GM18508 (cell line): ENCODE measurements around the gene EARS2.
"Not testable (repeated sequence)": the region's sequence is repeated elsewhere in the genome, so short reads cannot be mapped to it uniquely, and the experiment has no call there.

Experiments used
- ATAC-seq: cut with Tn5 transposase; IDR thresholded peaks from one replicate; pipeline ENCODE4 v1.9.1; 2021; ENCODE audit warnings: moderate number of reproducible peaks; ENCODE audit not compliant: insufficient read depth, unreplicated experiment

EARS2 gene

DNA sequence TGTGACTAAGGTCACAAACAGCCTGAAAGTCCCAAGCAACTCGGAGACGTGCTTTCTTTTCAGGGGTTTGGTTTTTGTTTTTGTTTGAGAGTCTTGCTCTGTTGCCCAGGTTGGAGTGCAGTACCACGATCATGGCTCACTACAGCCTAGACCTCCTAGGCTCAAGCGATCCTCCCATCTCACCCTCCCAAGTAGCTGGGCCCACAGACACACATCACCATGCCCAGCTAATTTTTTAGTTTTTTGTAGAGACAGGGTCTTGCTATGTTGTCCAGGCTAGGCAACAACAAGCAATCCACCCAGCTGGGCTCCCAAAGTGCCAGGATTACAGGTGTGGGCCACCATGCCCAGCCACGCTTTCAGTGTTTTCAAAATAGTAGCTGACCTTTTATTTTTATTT, 27.1 kb downstream of the EARS2 start:
- no peak for ATAC-seq

DNA sequence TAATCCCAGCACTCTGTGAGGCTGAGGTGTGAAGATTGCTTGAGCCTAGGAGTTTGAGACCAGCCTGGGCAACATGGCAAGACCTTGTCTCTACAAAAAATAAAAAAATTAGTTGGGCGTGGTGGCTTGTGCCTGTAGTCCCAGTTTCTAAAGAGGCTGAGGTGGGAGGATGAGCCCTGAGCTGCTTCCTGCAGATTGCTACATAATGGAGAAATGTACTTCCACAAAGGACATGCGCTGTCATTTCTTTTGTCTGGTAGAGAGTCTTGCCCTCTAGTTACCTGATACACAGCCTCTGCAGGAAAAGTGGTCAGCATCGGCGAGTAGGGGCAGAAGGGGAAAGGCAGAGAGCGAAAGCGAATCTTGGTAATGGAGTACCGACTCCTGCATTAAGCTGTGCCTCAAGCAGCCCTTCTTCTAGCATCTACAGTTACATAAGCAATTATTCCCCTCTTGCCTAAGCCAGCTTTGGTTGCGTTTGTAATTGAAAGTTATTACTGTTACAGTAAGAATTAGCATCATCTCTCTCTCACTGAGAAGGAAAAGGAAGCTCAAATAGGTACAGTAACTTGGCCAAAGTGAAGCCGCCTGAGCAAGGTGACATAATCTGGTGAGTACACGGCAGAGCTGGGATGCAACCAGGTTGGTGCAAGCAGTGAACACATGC, 28.4 kb downstream of the EARS2 start:
- ATAC-seq: no peak

DNA sequence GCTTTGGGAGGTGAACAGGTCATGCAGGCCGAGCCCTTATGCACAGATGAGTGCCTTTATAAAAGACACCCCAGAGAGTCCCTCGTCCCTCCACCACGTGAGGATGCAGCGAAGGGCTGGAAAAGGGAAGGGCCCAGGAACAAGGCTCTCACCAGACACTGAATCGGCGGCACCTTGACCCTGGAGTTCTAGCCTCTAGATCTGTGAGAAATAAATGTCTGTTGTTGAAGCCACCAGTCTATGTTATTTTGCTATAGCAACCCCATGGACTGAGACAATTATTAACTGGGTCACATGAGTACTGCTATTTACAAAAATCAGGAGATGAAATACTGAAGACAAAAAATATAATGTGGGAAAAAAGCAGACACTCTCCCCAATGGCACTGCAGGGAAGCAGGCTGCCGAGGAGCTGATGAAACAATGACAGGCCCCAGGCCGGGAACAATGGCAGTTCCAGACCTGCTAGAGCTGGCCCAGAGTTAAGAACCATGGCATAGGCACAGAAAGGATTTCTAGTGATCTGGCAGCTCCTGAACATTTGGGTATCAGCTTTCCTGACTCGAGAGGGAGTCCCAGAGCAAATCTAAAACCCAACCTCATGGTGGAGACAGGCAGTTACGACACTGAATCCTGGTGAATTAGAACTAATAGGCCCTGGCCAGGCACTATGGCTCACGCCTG, 29.0 kb downstream of the EARS2 start:
- no peak for ATAC-seq

DNA sequence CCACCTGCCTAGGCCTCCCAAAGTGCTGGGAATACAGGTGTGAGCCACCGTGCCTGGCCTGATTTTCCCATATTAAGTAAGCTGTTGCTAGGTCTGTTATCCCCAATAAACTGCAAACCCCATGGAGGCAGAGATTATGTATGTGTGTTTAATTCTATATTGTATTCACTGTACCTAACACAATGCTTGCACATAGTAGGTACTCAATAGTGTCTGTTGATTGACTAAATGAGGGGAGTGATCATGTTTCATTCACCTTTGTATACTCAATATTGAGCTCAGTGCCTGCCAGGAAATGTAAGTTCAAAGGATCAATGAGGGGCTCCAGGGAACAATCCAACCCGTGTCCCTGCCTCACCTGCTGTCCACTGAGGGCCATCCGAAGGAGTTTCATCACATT, 32.3 kb downstream of the EARS2 start:
- ATAC-seq: no peak

DNA sequence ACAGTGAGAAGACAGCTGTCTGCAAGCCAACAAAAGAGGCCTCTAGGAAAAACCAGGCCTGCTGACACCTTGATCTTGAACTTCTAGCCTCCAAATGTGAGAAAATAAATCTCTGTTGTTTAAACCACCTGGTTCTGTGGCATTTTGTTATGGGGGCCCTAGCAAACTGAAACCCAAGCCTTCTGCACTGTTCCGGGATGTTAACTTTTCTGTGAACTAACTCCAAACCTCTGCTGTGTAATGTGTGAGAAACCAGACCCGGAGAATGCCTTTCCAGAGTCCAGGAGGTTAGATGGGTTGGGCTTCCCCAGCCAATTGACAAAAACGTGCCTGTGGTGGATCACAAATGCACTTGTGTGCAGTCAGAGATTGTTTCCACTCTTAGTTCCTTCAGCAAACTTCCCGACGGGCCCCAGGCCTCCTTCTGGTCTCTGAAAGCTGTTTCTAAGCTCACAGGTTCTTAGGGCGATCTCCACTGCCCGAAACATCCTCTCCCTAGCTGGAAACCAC, 33.2 kb downstream of the EARS2 start:
- no peak for ATAC-seq

DNA sequence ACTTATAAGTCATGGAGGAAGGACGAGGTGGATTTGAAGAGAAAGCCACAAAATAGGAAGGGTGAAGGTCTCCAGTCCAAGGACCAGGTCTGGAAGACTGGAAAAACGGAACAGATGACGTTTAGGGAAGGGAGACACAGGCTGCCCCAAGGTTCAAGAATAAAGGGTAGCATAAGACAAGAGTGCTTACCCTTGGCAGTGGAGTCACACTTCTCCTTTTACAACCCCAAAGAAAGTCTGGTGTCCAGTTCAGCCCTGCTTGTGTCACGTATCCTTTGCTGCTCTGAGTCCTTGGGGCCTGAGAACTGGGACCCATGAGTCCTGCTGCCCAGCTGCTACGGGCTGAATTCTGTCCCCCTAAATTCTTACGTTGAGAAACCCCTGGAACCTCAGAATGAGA, 33.8 kb downstream of the EARS2 start:
- ATAC-seq: no peak

DNA sequence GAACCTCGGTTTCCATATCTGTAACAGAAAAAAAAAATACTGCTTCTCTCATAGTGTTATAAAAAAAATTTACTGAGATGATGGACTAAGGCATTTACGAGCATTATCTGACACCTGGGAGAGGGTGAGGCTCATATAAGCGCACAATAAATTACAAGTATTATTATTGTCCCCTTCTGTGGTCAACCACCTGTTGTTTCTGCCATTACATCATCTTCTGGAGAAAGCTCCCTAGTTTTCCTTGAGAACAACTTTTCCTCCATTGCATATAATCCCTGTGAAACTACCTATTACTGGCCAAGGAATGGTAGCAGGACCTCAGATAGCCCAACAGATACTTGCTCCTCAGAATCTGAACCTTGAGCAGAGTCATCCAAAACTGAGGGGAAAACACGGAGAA, 35.2 kb downstream of the EARS2 start:
- no peak for ATAC-seq

DNA sequence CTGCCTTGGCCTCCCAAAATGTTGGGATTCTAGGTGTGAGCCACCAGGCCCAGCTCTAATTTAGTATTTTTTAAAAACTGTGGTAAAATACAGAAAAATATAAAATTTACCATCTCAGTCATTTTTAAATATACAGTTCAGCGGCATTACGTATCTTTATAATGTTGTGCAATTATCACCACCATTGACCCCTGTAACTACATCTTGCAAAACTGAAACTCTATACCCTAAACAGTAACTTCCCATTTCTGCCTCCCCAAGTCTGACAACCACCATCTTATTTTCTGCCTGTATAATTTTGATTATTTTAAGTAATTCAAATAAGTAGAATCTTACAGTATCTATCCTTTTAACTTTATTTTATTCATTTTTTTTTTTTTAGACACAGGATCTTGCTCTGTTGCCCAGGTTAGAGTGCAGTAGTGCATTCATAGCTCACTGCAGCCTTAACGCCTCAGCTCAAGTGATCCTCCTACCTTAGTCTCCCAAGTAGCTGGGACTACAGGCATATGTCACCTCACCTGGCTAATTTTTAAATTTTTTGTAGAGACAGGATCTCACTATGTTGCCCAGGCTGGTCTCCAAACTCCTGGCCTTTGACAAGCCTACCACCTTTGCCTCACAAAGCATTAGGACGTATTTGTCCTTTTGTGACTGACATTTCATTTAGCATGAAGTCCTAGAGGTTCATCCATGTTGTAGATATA, 36.0 kb downstream of the EARS2 start:
- ATAC-seq: no peak

DNA sequence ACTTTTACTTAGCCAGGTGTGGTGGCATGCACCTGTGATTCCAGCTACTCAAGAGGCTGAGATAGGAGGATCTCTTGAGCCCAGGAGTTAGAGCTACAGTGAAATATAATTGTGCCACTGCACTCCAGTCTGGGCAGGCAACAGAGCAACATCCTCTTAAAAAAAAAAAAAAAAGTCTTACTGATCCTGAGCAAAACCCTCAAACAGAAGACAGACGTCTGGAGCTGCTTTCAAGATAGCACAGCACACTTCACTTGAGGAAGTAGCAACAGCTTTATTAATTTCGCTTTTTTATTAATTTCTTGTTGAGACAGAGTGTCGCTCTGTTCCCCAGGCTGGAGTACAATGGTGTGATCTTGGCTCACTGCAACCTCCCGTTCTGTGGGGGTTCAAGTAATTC, 36.6 kb downstream of the EARS2 start:
- ATAC-seq: no peak

DNA sequence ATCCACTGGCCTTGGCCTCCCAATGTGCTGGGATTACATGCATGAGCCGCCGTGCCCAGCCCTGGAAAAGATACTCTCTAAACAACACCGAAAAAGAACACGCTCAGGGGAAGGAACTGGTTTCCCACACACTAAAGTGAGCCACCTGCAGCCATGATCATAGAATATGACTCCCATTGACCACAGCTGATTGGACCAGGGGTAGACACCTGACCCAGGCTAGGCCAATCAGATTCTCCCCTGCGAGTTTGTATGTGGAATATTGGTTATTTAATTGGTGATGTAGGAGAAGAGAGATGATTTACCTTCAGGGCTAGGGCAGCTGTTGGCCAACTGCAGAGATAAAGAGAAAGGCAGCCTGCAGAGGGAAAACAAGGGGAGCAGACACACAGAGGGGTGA, 37.9 kb downstream of the EARS2 start:
- ATAC-seq: no peak

DNA sequence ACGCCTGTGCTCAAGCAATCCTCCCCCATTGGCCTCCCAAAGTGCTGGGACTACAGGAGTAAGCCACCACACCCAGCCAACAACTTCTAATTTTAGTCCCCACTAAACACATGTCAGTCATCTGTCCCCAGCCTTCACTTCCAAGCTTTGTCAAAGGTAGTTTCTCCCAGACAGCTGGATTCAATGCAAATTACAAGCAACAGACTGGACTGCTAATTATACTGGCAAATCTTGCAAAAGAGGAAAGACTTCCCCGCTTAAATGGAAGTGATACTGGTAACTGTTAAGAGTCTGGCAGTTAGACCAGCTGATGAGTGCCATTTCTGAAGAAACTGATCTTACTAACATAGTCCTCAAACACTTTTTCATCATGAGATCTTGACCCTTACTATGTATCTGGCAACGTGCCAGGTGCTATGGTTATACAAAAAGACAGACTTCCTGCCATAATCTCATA, 38.7 kb downstream of the EARS2 start:
- ATAC-seq: no peak

DNA sequence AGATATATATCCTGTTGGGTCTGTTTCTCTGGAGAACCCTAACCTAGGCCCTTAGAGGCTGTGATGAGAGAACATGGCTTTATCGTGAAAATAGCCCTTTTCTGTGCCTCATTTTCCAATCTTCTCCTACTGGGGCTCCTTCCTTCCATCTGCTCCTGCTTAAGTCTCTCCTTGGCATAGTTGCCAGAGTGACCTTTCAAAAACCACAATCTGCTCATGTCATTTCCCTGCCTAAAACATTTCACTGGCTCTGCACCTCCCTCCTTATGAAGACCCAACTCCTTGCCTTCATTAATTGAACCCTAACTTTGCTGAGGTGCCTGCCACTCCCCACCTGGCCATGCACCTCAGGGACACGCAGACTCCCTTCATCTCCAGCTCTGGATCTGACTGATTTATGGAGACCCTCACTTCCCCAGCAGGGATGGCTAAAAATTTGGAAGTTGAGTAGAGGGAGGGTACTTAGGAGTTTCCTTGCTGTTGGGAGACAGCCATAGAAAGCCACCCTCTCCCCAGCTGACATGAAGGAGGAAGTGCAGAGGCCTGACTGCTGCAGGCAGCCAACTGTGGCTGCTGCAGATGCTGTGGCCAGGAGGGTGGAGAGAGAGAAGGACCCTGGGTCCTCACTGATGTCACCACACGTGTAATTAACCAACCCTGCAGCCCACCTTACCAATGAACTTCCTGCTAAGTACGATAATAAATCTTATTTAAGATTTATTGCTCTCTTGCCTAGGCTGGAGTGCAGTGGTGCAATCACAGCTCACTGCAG, 40.6 kb downstream of the EARS2 start:
- no peak for ATAC-seq

DNA sequence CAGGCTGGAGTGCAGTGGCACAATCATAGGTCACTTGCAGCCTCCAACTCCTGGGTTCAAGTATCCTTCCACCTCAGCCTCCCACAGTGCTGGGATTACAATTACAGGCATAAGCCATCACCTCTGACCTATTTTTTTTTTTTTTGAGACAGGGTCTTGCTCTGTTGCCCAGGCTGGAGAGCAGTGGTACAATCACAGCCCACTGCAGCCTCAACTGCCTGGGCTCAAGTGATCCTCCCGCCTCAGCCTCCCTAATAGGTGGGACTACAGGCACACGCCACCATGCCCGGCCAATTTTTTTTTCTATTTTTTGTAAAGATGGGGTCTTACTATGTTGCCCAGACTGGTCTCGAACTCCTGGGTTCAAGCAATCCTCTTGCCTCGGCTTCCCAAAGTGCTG, 41.3 kb downstream of the EARS2 start:
- no peak for ATAC-seq

DNA sequence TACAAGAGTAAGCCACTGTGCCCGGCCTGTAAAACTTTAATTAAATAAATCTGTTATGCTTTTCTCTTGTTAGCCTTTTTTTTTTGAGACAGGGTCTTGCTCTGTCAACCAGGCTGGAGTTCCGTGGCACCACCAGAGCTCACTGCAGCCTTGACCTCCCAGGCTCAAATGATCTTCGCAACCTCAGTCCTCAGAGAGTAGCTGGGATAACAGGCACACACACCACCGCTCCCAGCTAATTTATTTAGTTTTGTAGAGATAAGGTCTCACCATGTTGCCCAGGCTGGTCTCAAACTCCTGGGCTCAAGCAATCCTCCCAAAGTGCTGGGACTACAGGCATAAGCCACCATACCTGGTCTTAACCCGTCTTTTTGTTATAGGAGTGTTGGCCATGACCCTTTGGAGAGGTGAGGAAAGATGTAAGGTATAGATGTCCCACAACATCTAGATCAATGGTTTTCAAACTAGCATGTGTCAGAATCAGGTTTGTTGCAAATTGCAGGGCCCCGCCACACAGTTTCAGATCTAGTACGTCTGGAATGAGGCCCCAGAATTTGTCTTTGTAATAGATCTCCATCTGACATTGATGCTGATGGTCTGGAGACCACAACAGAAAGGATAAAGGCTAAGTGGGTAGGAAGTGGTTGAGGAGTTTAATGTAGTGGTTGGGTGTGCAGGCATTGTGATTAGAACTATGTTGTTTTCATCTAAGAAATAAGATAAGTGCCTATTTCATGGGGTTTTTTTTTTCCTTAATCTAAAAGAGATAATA, 42.6 kb downstream of the EARS2 start:
- no peak for ATAC-seq

DNA sequence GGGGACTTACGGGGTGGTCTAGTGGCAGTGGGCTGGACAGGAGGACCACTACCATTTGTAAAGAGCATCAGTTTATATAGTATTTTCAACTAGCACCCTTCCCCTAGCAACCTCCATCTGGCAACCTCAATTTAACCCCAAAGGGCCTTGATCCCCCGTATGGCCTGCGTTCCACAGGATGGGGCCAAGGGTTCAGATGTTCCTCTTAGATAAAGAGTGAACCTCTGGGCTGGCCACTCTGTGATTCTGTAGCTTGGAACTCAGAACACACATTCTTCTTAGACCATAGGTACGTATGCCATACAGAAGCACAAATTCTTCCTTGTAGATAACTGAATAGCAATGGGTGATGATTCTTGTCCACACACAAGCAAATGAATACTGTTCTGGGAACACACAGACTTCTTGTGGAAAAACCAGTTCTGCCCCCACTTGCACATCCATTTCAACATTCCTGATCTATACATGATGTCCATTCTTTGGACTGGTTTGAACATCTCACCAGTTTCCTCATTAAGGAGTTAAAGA, 44.9 kb downstream of the EARS2 start:
- ATAC-seq: no peak

DNA sequence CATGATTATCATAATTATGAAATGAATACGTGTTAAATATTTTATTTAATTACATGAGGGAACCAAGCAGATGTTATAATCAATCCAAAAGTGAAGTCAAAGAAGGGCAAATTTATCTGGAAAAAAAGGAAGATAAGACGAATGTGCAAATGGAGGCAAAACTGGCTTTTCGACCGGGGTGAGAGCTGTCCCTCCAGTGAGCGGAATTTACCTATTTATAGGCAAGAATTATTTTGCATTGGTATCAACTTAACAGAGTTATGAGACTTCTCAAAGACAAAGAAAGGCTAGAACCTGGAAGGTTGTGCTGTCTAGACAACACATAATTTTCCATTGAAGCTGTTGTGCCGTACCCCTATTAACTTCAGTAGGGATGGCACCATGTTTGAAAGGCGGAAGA, 45.4 kb downstream of the EARS2 start:
- no peak for ATAC-seq

DNA sequence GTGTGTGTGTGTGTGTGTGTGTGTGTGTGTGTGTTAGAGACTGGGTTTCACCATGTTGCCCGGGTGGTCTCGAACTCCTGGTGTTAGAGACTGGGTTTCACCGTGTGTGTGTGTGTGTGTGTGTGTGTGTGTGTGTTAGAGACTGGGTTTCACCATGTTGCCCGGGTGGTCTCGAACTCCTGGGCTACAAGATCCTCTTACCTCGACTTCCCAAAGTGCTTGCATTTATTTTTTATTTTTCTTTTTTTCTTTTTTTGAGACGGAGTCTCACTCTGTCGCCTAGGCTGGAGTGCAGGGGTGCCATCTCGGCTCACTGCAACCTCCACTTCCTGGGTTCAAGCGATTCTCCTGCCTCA, 46.3 kb downstream of the EARS2 start:
- ATAC-seq: not testable (repeated sequence)

DNA sequence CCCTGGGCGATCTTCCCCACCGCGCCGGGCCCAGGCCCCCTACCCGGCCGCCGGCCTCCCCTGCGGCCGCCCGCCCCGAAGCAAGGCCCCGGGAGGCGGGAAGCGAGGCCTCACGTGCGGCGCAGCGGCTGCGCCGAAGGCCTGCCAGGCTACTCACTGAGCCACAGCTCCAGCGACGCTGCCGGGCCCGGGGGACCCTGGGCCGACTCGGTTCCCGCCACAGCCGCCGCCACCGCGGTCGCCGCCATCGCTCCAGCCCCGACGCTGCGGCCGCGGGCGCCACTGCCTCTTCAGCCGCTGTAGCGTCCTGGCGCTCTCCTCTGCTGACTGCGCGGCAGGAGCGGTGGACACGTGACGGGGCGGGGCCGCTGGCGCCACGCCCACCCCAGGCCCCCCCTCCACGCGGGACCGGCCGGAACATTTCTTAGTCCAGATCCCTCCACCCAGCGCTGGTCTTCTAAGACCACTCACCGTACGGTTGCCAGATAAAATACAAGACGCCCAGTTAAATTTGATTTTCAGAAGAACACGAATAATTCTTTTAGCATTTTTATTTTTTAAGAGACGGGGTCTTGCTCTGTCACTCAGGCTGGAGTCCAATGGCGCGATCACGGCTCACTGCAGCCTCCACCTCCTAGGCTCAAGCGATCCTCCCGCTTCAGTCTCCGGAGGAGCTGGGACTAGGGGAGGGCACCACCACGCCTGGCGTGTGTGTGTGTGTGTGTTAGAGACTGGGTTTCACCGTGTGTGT, 46.8 kb downstream of the EARS2 start, which contains the start of gene GGA2:
Gene GGA2, minus strand, starts transcription at position 331 of the 751 bp plus-strand sequence. Its CDS starts 83 bp downstream, at position 248.
- no peak for ATAC-seq

DNA sequence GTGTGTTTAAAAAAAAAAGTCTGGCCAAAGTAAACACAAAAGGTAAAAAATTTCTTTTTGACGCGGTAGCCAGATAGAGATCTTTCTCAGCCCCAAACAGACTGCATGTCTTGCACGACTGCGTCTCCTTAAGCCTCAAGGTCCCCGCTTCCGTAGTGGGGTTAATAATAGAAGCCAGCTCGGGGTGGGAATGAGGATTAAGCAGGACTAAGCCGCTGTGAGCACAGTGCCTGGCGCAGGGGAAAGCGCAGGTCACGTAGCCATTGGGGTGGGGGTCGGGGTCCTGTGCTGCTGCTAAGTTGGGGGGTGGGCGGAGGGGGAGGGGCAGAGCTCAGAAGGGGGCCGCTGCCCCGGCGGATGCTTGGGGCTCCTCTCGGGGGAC, 47.4 kb downstream of the EARS2 start:
- ATAC-seq: no peak
